ENCODE measurements around the gene HSPA9.

- no peak for TF ChIP-seq TEAD4 (IDR thresholded peaks at IDR 0.05)
- no peak for TF ChIP-seq RAD21 (IDR thresholded peaks at IDR 0.05; ENCODE audit: low read depth)
- no peak for TF ChIP-seq REST (IDR thresholded peaks at IDR 0.05; ENCODE audit: low read depth)
- no peak for TF ChIP-seq EP300 (IDR thresholded peaks at IDR 0.05; ENCODE audit: borderline replicate concordance)
- no peak for TF ChIP-seq FOXM1 (IDR thresholded peaks at IDR 0.05; ENCODE audit: borderline replicate concordance, low read depth)
- TF ChIP-seq CEBPB (IDR thresholded peaks at IDR 0.05), result no peak
- no peak for TF ChIP-seq MAX (IDR thresholded peaks at IDR 0.05)
- TF ChIP-seq CREB1 (IDR thresholded peaks at IDR 0.05; ENCODE audit: low read depth), result no peak
- TF ChIP-seq YY1 (IDR thresholded peaks at IDR 0.05; ENCODE audit: low read depth), result no peak
- TF ChIP-seq USF1 (IDR thresholded peaks at IDR 0.05), result no peak
- no peak for TF ChIP-seq NFIC (IDR thresholded peaks at IDR 0.05)
- no peak for TF ChIP-seq TAF1 (IDR thresholded peaks at IDR 0.05; ENCODE audit: low read depth)
- no peak for TF ChIP-seq EGR1 (IDR thresholded peaks at IDR 0.05)
These were observed 25.2 kb upstream of the HSPA9 start for GRCh38 chr5:138600446-138600845.

Measured in Ishikawa (cell line).